CD4-positive, alpha-beta T cell treated with Interleukin-10 for 1 hour (primary cell): ENCODE results near the gene KCNH8.
"Not testable (repeated sequence)": the region's sequence is repeated elsewhere in the genome, so short reads cannot be mapped to it uniquely, and the experiment has no call there.

Experiments used
- DNase-seq: peaks from one replicate; pipeline ENCODE4 v3.0.0-alpha.2; 2020

Gene KCNH8

GRCh38 chr3:19183584-19183983 is 35.3 kb downstream of the KCNH8 start:
- no peak for DNase-seq

GRCh38 chr3:19190126-19190525 is 41.8 kb downstream of the KCNH8 start:
- no peak for DNase-seq

- no peak for DNase-seq
These were observed 42.3 kb downstream of the KCNH8 start for GRCh38 chr3:19190602-19191001.

DNA sequence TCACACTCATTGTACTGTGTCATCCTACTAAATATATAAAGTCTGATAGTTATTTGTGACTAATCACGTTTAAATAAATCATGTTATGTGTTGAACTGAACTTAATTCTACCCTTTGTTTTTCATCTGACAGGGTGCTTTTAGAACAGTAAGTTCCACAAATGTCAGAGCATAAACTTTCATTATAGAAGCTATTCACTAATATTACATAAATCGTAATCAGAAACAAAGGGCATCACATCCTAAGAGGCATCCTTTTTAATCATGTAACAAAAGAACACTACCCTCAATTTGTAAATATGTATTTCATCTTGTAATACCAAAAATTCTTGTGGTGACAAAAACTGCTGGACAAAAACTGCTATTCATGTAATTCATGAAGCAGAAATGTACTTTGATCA is 50.8 kb downstream of the KCNH8 start:
- DNase-seq, result no peak

GRCh38 chr3:19202303-19202702 is 54.0 kb downstream of the KCNH8 start:
- no peak for DNase-seq

DNA sequence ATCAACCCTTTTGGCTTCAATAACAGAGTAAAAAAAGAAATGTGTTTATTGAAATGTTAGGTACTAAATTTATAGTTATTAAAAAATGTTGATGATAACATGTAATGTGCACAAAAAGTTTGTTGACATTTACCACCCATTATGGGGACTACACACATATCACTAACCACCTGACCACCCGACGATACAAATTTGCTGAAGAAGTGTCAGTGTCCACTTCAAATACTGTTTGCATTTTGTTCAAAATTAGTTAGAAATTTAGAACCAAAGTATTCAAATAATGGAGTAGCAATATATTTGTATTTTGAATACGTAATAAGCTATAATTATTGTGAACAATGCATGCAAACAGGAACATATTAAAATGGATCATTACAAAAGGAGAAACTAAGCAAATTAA is 54.4 kb downstream of the KCNH8 start:
- DNase-seq, result no peak

GRCh38 chr3:19206540-19206939 is 58.2 kb downstream of the KCNH8 start:
- no peak for DNase-seq

DNA sequence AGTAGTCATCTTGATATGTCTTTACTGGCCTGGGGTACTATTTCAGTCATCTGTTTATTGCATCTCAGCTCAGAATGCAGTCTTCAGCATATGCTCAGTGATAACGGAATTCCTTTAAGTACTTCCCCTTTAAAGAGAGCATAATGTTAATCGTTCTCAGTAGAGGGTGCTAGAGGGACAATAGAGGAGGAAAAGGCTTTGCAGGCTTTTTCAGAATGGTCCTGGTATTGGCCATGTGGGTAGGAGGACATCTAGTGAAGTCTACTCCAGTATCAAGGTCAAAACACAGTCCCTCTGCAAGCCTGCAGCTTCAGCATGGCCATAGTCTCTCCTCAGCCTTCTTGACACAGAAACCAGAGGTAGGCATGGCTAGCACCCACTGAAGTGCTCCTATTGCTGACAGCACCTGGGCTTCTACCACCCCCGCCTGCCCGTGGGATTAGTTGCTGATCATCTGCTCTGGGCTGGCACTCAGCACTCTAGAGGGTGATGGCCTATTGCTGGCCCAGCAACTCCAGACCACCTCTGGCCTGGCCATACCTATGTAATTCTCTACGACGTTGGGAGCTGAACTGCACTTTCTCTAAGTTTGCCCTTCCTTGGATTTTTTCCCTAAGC is 65.4 kb downstream of the KCNH8 start:
- DNase-seq, result no peak

DNA sequence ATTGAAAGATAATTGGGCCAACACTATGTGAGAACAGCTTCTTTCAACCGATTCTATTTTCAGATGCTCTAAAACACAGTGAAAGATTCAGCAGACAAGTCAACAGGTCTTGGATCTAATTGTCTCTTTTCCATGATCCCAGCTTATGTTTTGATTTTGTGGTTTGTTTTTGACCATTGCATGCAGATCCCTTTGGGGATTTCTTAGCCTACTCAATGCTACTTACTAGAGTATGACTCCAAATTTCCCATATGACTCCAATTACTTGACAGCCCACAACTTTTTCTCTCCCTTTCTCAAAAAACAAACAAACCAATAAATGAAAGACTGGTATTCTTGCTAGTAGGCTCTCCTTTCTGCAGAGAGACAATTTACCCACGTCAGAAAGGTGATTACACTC is 67.1 kb downstream of the KCNH8 start:
- DNase-seq, result no peak

DNA sequence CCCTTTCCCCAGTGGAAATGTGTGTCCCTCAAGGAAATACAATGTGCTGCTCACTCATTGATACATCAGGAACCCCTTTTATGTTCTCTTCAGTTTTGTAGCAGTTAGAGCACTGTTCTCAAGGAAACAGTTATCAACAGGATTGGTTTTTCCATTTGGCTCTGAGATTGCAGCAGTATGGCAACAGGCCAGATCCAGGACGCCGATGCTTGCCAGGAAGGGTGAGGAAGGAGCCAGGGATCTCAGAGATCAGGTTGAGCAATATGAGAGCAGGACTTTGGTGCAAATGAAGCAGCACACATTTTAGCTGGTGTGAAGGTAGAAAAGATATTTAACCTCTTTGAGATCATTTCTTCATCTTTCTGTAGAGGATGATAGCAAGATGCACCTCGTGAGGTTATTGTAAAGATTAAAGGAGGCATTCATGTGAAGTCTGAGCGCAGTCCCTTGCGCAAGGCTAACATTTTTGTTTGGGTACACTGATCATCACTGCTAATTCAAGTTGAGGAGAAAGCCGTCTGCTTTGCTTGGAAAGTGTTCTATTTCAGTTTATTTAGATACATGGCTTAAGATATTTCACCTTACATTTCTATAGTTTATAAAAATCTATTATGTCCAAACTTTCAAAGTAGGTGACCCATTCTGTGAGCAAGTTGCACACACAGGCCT is 68.5 kb downstream of the KCNH8 start:
- no peak for DNase-seq

DNA sequence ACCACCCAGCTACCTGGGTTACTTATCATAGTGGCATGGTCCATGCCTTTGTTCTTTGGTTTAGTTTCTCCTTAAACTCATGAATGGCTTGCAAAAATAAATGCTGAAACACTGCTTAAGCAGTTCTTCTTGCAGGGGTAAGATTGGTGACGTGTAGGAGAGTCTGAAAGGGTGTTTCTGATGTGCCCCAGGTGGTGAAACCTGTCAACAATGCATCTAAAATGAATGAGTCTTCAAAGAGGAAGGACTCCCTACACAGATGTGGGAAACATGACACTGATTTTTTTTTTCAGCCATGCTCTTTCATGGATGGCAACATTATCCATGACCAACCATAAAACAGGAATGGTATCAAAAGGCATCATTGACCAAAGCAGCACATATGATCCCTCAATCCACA is 72.0 kb downstream of the KCNH8 start:
- DNase-seq, result no peak

DNA sequence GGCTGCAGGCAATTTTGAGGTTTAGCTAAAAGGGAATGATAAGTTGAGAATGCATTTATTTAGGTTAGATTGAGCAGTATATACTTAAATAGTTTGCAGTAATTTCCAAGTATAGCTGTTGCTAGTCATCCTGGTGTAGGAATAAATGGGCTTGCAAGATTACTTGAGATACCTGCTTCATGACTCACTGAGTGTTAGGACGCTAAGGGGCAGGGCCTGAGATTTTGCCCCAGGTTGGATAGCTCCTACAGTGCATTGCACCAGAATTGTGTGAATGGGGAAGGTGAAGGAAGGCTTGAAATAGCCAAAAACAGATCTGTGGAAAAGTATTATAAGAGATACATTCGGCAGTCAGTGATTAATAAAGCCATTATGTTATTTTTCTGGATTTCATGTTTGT is 72.8 kb downstream of the KCNH8 start:
- DNase-seq, result no peak

DNA sequence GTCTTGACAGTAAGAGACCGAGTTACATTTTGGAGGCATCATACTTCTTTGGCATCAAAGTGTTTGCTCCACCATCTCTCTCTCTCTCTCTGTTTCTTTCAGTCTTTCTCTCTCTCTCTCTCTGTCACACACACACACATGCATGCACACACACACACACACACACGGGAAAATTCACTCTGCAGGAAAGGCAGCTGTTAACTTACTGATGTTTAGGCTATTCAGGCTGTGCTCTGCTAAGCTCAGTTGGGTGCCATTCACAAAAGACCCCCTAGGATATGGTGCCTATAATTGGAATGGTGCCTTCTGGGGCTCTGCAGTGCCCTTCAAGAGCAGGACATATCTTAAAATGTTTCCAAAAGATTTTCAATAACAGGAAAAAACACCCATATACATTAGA is 78.2 kb downstream of the KCNH8 start:
- DNase-seq, result no peak

GRCh38 chr3:19228167-19228566 is 79.9 kb downstream of the KCNH8 start:
- no peak for DNase-seq

DNA sequence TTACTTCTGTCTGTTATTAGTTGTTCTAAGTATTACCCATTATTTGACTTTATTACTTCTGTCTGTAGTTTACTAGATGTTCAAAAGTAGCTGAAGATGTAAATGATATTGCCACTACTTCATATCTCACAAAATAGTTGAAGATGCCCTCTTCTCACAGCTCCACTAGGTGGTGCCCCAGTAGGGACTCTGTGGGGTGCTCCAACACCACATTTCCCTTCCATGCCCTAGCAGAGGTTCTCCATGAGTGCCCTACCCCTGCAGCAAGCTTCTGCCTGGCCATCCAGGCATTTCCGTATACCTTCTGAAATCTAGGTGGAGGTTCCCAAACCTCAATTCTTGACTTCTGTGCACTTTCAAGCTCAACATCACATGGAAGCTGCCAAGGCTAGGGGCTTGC is 80.8 kb downstream of the KCNH8 start:
- no peak for DNase-seq

DNA sequence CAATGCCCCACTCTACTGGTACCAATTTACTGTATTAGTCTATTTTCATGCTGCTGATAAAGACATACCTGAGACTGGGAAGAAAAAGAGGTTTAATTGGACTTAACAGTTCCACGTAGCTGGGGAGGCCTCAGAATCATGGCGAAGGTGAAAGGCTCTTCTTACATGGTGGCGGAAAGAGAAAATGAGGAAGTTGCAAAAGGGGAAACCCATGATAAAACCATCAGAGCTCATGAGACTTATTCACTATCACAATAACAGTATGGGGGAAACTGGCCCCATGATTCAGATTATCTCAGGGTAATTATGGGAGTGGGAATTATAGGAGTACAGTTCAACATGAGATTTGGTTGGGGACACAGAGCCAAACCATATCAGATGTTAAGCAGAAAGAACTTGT is 81.6 kb downstream of the KCNH8 start:
- DNase-seq, result not testable (repeated sequence)

DNA sequence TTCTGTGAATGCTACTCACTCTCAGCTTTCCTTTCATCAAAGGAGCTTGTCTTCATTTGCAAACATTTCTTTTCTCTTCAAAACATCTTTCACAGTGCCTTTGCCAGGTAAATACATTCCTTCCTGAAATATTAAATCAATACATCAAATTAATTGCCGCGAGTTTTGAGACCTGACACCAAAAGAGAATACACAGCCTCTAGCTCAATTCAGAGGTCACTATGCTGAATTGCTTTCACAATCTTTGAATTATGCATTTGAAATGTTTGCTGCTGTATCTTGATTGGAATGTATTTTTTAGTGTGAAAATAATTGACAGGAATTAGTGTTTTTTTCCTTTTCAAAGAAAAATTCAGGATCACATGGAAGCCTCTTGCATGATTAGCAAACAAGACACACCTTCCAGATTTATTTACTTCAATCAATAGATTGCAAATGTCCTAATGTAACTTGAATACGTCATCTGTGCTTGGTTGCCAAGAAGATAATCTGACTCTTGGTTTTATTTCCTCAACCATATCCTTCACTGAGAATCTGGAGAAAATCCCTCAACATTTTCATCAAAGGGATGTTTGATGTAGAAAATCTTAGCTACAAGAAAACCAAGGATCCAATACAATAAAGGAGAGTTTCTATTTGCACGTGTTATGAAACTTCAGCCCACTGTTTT is 83.6 kb downstream of the KCNH8 start:
- no peak for DNase-seq

DNA sequence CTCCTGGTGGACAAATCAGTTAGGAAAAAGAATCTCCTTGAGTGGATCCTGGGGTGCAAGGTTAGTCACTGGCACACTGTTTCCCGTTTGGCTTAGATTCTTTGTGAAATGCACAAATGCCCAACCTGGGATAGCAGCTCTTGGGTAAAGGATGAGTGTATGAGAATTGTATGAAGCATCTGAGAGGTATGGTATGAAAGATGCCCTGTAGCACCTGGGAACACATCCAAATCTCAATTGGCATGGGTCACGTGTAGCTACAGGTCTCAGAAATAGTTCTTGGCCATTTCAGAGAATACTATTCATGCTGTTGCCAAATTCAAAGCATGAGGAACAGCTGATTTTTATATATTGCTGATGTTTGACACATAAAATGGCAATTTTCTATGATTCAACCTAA is 84.3 kb downstream of the KCNH8 start:
- DNase-seq, result no peak

GRCh38 chr3:19233882-19234784 is 85.8 kb downstream of the KCNH8 start:
- DNase-seq, result not testable (repeated sequence)

- DNase-seq, result no peak
These were observed 99.8 kb downstream of the KCNH8 start for GRCh38 chr3:19248143-19248542.

DNA sequence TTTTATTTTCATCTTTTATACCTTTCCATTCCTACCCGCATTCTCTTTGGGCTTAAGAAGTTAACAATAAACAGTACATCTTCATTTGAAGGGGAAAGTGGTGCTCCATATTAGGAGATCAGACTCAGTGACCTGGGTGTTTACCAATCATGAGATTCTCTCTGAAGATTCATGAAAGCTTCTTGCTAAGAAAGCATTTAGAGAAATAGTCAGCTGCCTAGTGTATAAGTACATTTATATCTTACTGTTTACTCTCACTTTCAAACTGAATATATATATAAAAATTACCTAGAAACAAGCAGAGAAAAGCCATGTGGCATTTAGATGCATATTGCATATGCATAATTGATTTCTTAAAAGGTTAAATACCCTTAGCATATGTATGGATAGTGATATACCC is 100.5 kb downstream of the KCNH8 start:
- DNase-seq, result no peak

GRCh38 chr3:19250959-19251610 is 102.8 kb downstream of the KCNH8 start:
- DNase-seq, result no peak

DNA sequence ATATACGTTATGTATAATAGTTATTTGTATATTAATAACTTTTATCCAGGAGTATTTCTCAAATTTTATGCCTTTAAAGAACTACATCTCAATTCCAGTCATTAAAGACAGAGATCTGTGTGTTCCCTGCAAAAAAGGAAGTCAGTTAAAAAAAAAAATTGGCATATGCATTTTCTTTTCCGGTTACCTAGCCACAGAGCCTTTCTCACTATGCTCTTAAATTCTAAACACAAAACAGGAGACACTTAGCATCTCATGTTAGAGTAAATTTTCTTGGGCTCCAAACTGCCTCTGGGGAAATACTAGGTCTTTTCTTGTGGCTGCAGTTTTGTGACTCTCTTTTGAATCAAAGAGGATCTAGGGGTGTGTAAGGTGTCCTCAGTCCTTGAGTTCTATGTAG is 105.9 kb downstream of the KCNH8 start:
- no peak for DNase-seq
